ENCODE measurements around the gene FBN1. TPM values are rescaled to one million over a fixed set of nuclear protein-coding genes. Genes with fewer than 3 reads are reported as not detected.

The FBN1 gene
- polyA plus RNA-seq, 2 of the 4 experiments (the other 2 are of a cell fraction) = 6.3 to 9.4 TPM

DNA sequence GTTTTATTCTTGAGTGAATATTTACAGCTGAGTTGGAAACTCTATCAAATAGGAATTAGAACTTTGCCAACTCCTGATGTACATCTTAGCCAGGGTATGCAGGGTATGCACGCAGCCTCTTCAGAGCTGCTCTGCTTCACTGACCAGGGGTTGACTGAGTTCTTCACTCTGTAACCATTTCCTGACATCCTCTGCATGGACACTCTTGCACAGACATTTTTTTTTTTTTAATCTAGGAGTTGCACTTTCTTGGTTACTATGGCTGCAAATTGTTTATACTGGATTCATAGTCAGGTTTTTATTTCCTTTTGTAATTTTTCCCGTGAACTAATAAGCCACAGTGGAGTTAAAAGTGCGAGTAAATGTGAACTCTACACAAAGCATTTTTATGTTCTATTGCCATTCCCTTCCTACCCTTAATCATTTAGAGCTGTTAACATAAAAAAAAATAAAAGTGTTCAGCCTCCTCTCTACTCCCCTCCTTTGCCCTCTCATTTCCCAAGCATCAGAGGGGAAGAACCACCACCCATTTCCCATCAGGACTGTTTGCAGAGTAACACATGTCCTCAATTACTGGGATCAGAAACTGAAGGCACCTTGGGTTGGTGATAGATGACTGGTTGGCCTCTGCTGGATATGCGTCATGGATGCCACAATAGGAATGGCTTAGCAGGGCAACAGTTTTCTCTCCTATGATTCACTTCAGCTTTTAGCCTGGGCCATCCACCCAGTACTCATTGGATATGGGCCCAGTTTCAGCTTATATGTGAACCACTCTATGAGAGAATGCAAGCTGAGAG, 260.3 kb downstream of the FBN1 start:
- Histone ChIP-seq H3K4me3 (no peak overlapping the region), H3K4me1 (peaks cover 13% of the 10 kb centered on the region; the same call in 2 of the 3 replicates), H3K4me2 (no peak overlapping the region), H3K27ac (no peak overlapping the region), H3K9me3 (no peaks in the 10 kb centered on the region)
- TF ChIP-seq HOXA7 (CRISPR knock-in tag; IDR thresholded peaks at IDR 0.05) = no peak
- TF ChIP-seq, protein P1, sequence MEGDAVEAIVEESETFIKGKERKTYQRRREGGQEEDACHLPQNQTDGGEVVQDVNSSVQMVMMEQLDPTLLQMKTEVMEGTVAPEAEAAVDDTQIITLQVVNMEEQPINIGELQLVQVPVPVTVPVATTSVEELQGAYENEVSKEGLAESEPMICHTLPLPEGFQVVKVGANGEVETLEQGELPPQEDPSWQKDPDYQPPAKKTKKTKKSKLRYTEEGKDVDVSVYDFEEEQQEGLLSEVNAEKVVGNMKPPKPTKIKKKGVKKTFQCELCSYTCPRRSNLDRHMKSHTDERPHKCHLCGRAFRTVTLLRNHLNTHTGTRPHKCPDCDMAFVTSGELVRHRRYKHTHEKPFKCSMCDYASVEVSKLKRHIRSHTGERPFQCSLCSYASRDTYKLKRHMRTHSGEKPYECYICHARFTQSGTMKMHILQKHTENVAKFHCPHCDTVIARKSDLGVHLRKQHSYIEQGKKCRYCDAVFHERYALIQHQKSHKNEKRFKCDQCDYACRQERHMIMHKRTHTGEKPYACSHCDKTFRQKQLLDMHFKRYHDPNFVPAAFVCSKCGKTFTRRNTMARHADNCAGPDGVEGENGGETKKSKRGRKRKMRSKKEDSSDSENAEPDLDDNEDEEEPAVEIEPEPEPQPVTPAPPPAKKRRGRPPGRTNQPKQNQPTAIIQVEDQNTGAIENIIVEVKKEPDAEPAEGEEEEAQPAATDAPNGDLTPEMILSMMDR (IDR thresholded peaks at IDR 0.05) = no peak
- no peak for TF ChIP-seq USF2 (IDR thresholded peaks at IDR 0.05)
- no peak for TF ChIP-seq KDM5A (IDR thresholded peaks at IDR 0.05)
- TF ChIP-seq POLR2AphosphoS2 (conservative IDR thresholded peaks at IDR 0.05; ENCODE audit: low read length) = no peak
- no peak for TF ChIP-seq MAFK (IDR thresholded peaks at IDR 0.05; ENCODE audit: partially characterized antibody)
- TF ChIP-seq HOXB5 (CRISPR knock-in tag; IDR thresholded peaks at IDR 0.05) = no peak
- no peak for TF ChIP-seq HEYL (CRISPR knock-in tag; IDR thresholded peaks at IDR 0.05)
- TF ChIP-seq TFCP2L1 (CRISPR knock-in tag; IDR thresholded peaks at IDR 0.05) = no peak
- CTCF ChIA-PET = interaction anchor here (0.6 kb wide), 1 partner anchor 684 kb away, joined by 3 read pairs; no protein-coding TSS in a partner anchor
- ATAC-seq = no peak
- no peak for FAIRE-seq
- DNase-seq (ENCODE audit: low read depth in 1 of 2, low spot score in 1 of 2) = no peak
- POLR2A ChIA-PET = no interaction called here
- 85% methylated on average over 4 of the region's 4 CpGs for WGBS (ENCODE audit: missing lambda C conversion rate)

DNA sequence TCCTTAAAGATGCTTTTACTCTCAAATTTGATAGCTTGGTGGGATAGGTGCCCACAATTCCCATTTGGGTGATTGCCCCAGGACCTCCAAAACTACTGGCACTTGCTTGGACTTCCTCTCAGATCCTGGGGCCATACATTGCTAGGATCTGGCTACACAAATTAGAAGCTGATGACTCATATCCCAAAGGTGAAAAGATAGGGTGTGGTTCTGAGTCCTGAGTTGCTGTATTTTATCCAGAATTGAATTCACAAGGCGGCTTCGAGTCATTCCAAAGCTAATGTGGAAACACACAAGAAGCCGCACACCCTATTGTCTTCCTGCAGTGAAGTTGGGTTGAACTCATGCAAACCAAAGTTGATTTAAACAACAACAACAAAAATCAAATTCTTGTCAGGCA, 260.9 kb downstream of the FBN1 start:
- peaks cover 8% of the 10 kb centered on the region; the same call in 2 of the 3 replicates for H3K4me1 ChIP-seq
- TF ChIP-seq ZSCAN20 (CRISPR knock-in tag; IDR thresholded peaks at IDR 0.05) (no peak), RNF2 (IDR thresholded peaks at IDR 0.05; ENCODE audit: borderline replicate concordance, low read depth) (no peak), BHLHE40 (IDR thresholded peaks at IDR 0.05; ENCODE audit: low read depth, low read length) (no peak), JUNB (IDR thresholded peaks at IDR 0.05) (no peak), RAD21 (conservative IDR thresholded peaks at IDR 0.05 in 1 of 2, IDR thresholded peaks at IDR 0.05 in 1 of 2) (no peak), ZFP36 (IDR thresholded peaks at IDR 0.05; ENCODE audit: borderline replicate concordance, partially characterized antibody) (no peak), FOSB (CRISPR knock-in tag; IDR thresholded peaks at IDR 0.05) (no peak), JUN (IDR thresholded peaks at IDR 0.05) (no peak)
- TF ChIP-seq, protein P1 (IDR thresholded peaks at IDR 0.05) = no peak
- DNase-seq (ENCODE audit: low read depth in 1 of 2, low spot score in 1 of 2) = no peak
- H3K4me2 ChIP-seq = no peak overlapping the region
- ChIA-PET CTCF (interaction anchor here (0.6 kb wide), 1 partner anchor 685 kb away, joined by 3 read pairs; no protein-coding TSS in a partner anchor), POLR2A (no interaction called here)
- H3K27ac ChIP-seq = no peak overlapping the region
- no peak overlapping the region for H3K4me3 ChIP-seq
- no peaks in the 10 kb centered on the region for H3K9me3 ChIP-seq
- ATAC-seq = no peak
- WGBS (ENCODE audit: missing lambda C conversion rate) = 89% methylated on average over 3 of the region's 3 CpGs
- FAIRE-seq = no peak

GRCh38 chr15:48383031-48383430, 262.5 kb downstream of the FBN1 start:
- DNase-seq (ENCODE audit: low read depth in 1 of 2, low spot score in 1 of 2) (no peak), FAIRE-seq (no peak), ATAC-seq (no peak)
- Histone ChIP-seq H3K9me3 (no peaks in the 10 kb centered on the region), H3K4me3 (no peak overlapping the region), H3K4me1 (no peaks in the 10 kb centered on the region), H3K4me2 (no peak overlapping the region), H3K27ac (no peak overlapping the region)
- WGBS (ENCODE audit: missing lambda C conversion rate) = 48% methylated on average over 2 of the region's 2 CpGs
- ChIA-PET POLR2A (no interaction called here), CTCF (interaction anchor here (0.8 kb wide), 1 partner anchor 9 kb away, joined by 4 read pairs; no protein-coding TSS in a partner anchor)
- TF ChIP-seq MAZ (IDR thresholded peaks at IDR 0.05; ENCODE audit: borderline replicate concordance, low read depth, low read length) = no peak
- TF ChIP-seq MAX (IDR thresholded peaks at IDR 0.05) = no peak
- TF ChIP-seq CHD2 (IDR thresholded peaks at IDR 0.05; ENCODE audit: low read length, partially characterized antibody) = no peak
- TF ChIP-seq HES2 (IDR thresholded peaks at IDR 0.05) = no peak
- TF ChIP-seq NFE2L2 (conservative IDR thresholded peaks at IDR 0.05; ENCODE audit: low read length) = no peak
- TF ChIP-seq, protein P2, sequence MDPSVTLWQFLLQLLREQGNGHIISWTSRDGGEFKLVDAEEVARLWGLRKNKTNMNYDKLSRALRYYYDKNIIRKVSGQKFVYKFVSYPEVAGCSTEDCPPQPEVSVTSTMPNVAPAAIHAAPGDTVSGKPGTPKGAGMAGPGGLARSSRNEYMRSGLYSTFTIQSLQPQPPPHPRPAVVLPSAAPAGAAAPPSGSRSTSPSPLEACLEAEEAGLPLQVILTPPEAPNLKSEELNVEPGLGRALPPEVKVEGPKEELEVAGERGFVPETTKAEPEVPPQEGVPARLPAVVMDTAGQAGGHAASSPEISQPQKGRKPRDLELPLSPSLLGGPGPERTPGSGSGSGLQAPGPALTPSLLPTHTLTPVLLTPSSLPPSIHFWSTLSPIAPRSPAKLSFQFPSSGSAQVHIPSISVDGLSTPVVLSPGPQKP (IDR thresholded peaks at IDR 0.05; ENCODE audit: low read depth, low read length) = no peak
- TF ChIP-seq HOXB13 (CRISPR knock-in tag; IDR thresholded peaks at IDR 0.05; ENCODE audit: low read depth) = no peak
- TF ChIP-seq USF2 (IDR thresholded peaks at IDR 0.05) = no peak
- TF ChIP-seq EP300 (IDR thresholded peaks at IDR 0.05) = no peak
- no peak for TF ChIP-seq RAD21 (conservative IDR thresholded peaks at IDR 0.05 in 1 of 2, IDR thresholded peaks at IDR 0.05 in 1 of 2)
